IMR-90 (cell line): ENCODE measurements around the gene ZDHHC19.

Experiments
- CHD1 ChIP-seq: IDR thresholded peaks from 2 replicates; pipeline ENCODE4 v1.6.1; 2012; ENCODE audit warnings: low read depth, low read length, improper control_type of control experiment
- CTCF ChIP-seq: conservative IDR thresholded peaks from 2 replicates; pipeline ENCODE4 v1.5.1; 2012; ENCODE audit warnings: mild to moderate bottlenecking, low read depth, low read length, improper control_type of control experiment
- MAFK ChIP-seq: IDR thresholded peaks from 2 replicates; pipeline ENCODE4 v1.6.1; 2012; ENCODE audit warnings: low read depth, low read length, improper control_type of control experiment
- POLR2A ChIP-seq: IDR thresholded peaks from 2 replicates; pipeline ENCODE4 v1.6.1; 2012; ENCODE audit warnings: mild to moderate bottlenecking, low read depth, low read length
- RFX5 ChIP-seq: IDR thresholded peaks from 2 replicates; pipeline ENCODE4 v1.8.0; 2012; ENCODE audit warnings: low read depth, mild to moderate bottlenecking, low read length, moderate library complexity
- SMC3 ChIP-seq: fragments of 150-350 bp; IDR thresholded peaks from 2 replicates; pipeline ENCODE4 v1.6.1; 2016; ENCODE audit warnings: low read depth, mild to moderate bottlenecking, antibody characterized with exemption, low read length, moderate library complexity

- TF ChIP-seq CTCF (no peak), SMC3 (no peak), POLR2A (no peak), CHD1 (no peak), RFX5 (no peak), MAFK (no peak)
Observed at GRCh38 chr3:196193736-196194541, 17.3 kb downstream of the ZDHHC19 start.
